ENCODE measurements around the gene CDK11B. TPM values are rescaled to one million over a fixed set of nuclear protein-coding genes. Genes with fewer than 3 reads are reported as not detected.

The CDK11B gene
- total and polyA plus RNA-seq, 2 experiments from 2014 or later: 22.4 to 76.7 TPM

DNA sequence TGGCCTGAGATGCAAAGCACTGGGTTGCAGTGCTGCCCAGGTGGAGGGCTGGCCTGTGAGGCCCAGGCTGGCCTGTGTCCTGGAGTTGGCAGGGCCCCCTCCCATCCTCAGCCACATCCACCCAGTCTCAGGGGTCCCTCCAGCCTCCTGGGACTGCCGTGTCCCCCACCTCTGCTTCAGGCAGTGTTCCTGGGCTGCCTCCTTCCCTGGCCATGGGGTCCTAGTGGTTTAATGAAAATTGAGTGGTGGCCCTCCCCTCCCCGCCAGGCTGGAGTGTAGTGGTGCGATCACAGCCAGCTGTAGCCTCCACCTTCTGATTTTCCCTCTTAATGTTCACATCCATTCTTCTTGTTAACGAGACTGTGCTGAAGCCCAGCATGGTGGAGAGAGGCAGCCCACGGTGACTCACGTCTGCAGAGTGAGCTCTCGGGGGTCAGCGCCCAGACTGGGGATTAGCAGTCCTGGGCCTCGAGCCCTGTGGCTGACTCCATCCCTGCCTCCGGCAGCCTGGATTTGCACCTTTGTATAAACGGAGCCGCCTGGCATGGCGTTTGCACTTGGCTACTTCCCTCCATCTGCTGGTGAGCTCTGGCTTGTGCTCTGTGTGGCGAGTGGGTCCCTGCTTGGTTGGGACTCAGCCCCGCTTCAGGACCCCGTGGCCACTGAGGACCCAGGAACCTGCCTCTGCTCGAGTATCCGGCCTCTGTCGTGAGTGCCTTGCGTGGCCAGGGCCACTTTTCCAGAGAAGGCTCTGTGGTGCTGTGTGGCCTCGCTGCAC lies 36.6 kb downstream of the CDK11B start:
- H3K4me3 ChIP-seq: no peak overlapping the region
- Mint-ChIP-seq H3K36me3 (ENCODE audit: low read depth) (no peaks in the 10 kb centered on the region; the same call in 2 of the 3 replicates), H3K4me3 (no peak overlapping the region), H3K27me3 (ENCODE audit: insufficient read depth, low read depth, poor library complexity) (peaks cover 12% of the 10 kb centered on the region), H3K9me3 (no peaks in the 10 kb centered on the region; the same call in 2 of the 3 replicates), H3K27ac (no peak overlapping the region), H3K4me1 (no peaks in the 10 kb centered on the region; the same call in 2 of the 3 replicates)
- H3K79me2 ChIP-seq (replicated peaks; ENCODE audit: insufficient read depth): no peaks in the 10 kb centered on the region; the same call in 1 of the 2 replicates
- H3K9me2 ChIP-seq (ENCODE audit: insufficient read depth): no peaks in the 10 kb centered on the region
- no peaks in the 10 kb centered on the region for H3K36me3 ChIP-seq (ENCODE audit: insufficient read depth)
- H2AFZ ChIP-seq: no peak overlapping the region
- H3F3A ChIP-seq (replicated peaks; ENCODE audit: low read depth): peaks cover 3% of the 10 kb centered on the region; the same call in 1 of the 2 replicates
- no peak for ATAC-seq
- H3K4me1 ChIP-seq (ENCODE audit: insufficient read depth): no peaks in the 10 kb centered on the region
- no peaks in the 10 kb centered on the region for H3K27me3 ChIP-seq (ENCODE audit: insufficient read depth)
- peaks cover 5% of the 10 kb centered on the region for H4K20me1 ChIP-seq (replicated peaks; ENCODE audit: insufficient read depth)
- no peak overlapping the region for H3K4me2 ChIP-seq
- no peak for DNase-seq (ENCODE audit: low spot score)
- no peak for TF ChIP-seq POLR2AphosphoS5 (IDR thresholded peaks at IDR 0.05; ENCODE audit: low read depth)
- TF ChIP-seq, protein P1, sequence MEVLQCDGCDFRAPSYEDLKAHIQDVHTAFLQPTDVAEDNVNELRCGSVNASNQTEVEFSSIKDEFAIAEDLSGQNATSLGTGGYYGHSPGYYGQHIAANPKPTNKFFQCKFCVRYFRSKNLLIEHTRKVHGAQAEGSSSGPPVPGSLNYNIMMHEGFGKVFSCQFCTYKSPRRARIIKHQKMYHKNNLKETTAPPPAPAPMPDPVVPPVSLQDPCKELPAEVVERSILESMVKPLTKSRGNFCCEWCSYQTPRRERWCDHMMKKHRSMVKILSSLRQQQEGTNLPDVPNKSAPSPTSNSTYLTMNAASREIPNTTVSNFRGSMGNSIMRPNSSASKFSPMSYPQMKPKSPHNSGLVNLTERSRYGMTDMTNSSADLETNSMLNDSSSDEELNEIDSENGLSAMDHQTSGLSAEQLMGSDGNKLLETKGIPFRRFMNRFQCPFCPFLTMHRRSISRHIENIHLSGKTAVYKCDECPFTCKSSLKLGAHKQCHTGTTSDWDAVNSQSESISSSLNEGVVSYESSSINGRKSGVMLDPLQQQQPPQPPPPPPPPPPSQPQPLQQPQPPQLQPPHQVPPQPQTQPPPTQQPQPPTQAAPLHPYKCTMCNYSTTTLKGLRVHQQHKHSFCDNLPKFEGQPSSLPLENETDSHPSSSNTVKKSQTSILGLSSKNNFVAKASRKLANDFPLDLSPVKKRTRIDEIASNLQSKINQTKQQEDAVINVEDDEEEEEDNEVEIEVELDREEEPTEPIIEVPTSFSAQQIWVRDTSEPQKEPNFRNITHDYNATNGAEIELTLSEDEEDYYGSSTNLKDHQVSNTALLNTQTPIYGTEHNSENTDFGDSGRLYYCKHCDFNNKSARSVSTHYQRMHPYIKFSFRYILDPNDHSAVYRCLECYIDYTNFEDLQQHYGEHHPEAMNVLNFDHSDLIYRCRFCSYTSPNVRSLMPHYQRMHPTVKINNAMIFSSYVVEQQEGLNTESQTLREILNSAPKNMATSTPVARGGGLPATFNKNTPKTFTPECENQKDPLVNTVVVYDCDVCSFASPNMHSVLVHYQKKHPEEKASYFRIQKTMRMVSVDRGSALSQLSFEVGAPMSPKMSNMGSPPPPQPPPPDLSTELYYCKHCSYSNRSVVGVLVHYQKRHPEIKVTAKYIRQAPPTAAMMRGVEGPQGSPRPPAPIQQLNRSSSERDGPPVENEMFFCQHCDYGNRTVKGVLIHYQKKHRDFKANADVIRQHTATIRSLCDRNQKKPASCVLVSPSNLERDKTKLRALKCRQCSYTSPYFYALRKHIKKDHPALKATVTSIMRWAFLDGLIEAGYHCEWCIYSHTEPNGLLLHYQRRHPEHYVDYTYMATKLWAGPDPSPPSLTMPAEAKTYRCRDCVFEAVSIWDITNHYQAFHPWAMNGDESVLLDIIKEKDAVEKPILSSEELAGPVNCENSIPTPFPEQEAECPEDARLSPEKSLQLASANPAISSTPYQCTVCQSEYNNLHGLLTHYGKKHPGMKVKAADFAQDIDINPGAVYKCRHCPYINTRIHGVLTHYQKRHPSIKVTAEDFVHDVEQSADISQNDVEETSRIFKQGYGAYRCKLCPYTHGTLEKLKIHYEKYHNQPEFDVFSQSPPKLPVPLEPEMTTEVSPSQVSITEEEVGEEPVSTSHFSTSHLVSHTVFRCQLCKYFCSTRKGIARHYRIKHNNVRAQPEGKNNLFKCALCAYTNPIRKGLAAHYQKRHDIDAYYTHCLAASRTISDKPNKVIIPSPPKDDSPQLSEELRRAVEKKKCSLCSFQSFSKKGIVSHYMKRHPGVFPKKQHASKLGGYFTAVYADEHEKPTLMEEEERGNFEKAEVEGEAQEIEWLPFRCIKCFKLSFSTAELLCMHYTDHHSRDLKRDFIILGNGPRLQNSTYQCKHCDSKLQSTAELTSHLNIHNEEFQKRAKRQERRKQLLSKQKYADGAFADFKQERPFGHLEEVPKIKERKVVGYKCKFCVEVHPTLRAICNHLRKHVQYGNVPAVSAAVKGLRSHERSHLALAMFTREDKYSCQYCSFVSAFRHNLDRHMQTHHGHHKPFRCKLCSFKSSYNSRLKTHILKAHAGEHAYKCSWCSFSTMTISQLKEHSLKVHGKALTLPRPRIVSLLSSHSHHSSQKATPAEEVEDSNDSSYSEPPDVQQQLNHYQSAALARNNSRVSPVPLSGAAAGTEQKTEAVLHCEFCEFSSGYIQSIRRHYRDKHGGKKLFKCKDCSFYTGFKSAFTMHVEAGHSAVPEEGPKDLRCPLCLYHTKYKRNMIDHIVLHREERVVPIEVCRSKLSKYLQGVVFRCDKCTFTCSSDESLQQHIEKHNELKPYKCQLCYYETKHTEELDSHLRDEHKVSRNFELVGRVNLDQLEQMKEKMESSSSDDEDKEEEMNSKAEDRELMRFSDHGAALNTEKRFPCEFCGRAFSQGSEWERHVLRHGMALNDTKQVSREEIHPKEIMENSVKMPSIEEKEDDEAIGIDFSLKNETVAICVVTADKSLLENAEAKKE (CRISPR knock-in tag; IDR thresholded peaks at IDR 0.05): no peak
- TF ChIP-seq EZH2 (IDR thresholded peaks at IDR 0.05; ENCODE audit: low read depth, unreplicated experiment): no peak
- no peak for TF ChIP-seq JUNB (IDR thresholded peaks at IDR 0.05; ENCODE audit: unreplicated experiment)
- TF ChIP-seq ZNF331 (CRISPR knock-in tag; IDR thresholded peaks at IDR 0.05; ENCODE audit: low read depth): no peak
- no peak for TF ChIP-seq STAT1 (IDR thresholded peaks at IDR 0.05; ENCODE audit: unreplicated experiment)
- TF ChIP-seq, protein P2, sequence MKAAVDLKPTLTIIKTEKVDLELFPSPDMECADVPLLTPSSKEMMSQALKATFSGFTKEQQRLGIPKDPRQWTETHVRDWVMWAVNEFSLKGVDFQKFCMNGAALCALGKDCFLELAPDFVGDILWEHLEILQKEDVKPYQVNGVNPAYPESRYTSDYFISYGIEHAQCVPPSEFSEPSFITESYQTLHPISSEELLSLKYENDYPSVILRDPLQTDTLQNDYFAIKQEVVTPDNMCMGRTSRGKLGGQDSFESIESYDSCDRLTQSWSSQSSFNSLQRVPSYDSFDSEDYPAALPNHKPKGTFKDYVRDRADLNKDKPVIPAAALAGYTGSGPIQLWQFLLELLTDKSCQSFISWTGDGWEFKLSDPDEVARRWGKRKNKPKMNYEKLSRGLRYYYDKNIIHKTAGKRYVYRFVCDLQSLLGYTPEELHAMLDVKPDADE (IDR thresholded peaks at IDR 0.05): no peak
- TF ChIP-seq EZH2phosphoT487 (IDR thresholded peaks at IDR 0.05; ENCODE audit: unreplicated experiment): no peak
- TF ChIP-seq, protein P3, sequence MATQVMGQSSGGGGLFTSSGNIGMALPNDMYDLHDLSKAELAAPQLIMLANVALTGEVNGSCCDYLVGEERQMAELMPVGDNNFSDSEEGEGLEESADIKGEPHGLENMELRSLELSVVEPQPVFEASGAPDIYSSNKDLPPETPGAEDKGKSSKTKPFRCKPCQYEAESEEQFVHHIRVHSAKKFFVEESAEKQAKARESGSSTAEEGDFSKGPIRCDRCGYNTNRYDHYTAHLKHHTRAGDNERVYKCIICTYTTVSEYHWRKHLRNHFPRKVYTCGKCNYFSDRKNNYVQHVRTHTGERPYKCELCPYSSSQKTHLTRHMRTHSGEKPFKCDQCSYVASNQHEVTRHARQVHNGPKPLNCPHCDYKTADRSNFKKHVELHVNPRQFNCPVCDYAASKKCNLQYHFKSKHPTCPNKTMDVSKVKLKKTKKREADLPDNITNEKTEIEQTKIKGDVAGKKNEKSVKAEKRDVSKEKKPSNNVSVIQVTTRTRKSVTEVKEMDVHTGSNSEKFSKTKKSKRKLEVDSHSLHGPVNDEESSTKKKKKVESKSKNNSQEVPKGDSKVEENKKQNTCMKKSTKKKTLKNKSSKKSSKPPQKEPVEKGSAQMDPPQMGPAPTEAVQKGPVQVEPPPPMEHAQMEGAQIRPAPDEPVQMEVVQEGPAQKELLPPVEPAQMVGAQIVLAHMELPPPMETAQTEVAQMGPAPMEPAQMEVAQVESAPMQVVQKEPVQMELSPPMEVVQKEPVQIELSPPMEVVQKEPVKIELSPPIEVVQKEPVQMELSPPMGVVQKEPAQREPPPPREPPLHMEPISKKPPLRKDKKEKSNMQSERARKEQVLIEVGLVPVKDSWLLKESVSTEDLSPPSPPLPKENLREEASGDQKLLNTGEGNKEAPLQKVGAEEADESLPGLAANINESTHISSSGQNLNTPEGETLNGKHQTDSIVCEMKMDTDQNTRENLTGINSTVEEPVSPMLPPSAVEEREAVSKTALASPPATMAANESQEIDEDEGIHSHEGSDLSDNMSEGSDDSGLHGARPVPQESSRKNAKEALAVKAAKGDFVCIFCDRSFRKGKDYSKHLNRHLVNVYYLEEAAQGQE (IDR thresholded peaks at IDR 0.05; ENCODE audit: unreplicated experiment): no peak
- TF ChIP-seq CREB1 (CRISPR knock-in tag; IDR thresholded peaks at IDR 0.05; ENCODE audit: low read depth): no peak
- TF ChIP-seq NANOG (IDR thresholded peaks at IDR 0.05; ENCODE audit: borderline replicate concordance): no peak
- no peak for TF ChIP-seq ZNF114 (CRISPR knock-in tag; IDR thresholded peaks at IDR 0.05)
- TF ChIP-seq, protein P4, sequence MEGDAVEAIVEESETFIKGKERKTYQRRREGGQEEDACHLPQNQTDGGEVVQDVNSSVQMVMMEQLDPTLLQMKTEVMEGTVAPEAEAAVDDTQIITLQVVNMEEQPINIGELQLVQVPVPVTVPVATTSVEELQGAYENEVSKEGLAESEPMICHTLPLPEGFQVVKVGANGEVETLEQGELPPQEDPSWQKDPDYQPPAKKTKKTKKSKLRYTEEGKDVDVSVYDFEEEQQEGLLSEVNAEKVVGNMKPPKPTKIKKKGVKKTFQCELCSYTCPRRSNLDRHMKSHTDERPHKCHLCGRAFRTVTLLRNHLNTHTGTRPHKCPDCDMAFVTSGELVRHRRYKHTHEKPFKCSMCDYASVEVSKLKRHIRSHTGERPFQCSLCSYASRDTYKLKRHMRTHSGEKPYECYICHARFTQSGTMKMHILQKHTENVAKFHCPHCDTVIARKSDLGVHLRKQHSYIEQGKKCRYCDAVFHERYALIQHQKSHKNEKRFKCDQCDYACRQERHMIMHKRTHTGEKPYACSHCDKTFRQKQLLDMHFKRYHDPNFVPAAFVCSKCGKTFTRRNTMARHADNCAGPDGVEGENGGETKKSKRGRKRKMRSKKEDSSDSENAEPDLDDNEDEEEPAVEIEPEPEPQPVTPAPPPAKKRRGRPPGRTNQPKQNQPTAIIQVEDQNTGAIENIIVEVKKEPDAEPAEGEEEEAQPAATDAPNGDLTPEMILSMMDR (conservative IDR thresholded peaks at IDR 0.05; ENCODE audit: low read depth in 2 of 2): no peak
- no peak overlapping the region for H3K27ac ChIP-seq (ENCODE audit: low read depth)
